NCI-H446 treated with DMSO at 0.1 percent for 48 hours (cell line): ENCODE data around the gene ACO1.
A peak's percentile ranks its signal among the peaks of the same experiment; 100 is the strongest.
"Not testable (repeated sequence)": the region's sequence is repeated elsewhere in the genome, so short reads cannot be mapped to it uniquely, and the experiment has no call there.

ENCODE experiments used
- DNase-seq: peaks from one replicate; lab custom pipeline; 2025; lab: John Stamatoyannopoulos, UW

Gene ACO1

GRCh38 chr9:32384364-32385151, at the start of gene ACO1:
ACO1 (plus strand) TSS chr9:32384643; CDS start chr9:32405507, 20,864 bp downstream.
- peak; percentile 51 for DNase-seq

GRCh38 chr9:32334916-32335895, 49.2 kb upstream of the ACO1 start:
- DNase-seq = peak; percentile 39

- DNase-seq = no peak
These were observed 45.0 kb upstream of the ACO1 start for GRCh38 chr9:32339424-32339823.

GRCh38 chr9:32340361-32340760, 44.1 kb upstream of the ACO1 start:
- no peak for DNase-seq

GRCh38 chr9:32344551-32345182, 39.8 kb upstream of the ACO1 start:
- no peak for DNase-seq

- DNase-seq = no peak
These were observed 39.2 kb upstream of the ACO1 start for GRCh38 chr9:32345243-32345642.

- no peak for DNase-seq
These were observed 36.9 kb upstream of the ACO1 start for GRCh38 chr9:32347571-32347970.

GRCh38 chr9:32348106-32348695, 36.2 kb upstream of the ACO1 start:
- no peak for DNase-seq

GRCh38 chr9:32349013-32349412, 35.4 kb upstream of the ACO1 start:
- DNase-seq = no peak

GRCh38 chr9:32350682-32351081, 33.8 kb upstream of the ACO1 start:
- peak; percentile 6 for DNase-seq

GRCh38 chr9:32351845-32352244, 32.6 kb upstream of the ACO1 start:
- DNase-seq = no peak

- not testable (repeated sequence) for DNase-seq
These were observed 31.0 kb upstream of the ACO1 start for GRCh38 chr9:32353476-32353875.

- no peak for DNase-seq
These were observed 25.0 kb upstream of the ACO1 start for GRCh38 chr9:32359452-32359851.

GRCh38 chr9:32360983-32361673, 23.3 kb upstream of the ACO1 start:
- DNase-seq = no peak

- DNase-seq = no peak
These were observed 13.2 kb upstream of the ACO1 start for GRCh38 chr9:32371279-32371678.

- no peak for DNase-seq
These were observed 12.8 kb upstream of the ACO1 start for GRCh38 chr9:32371679-32372078.

GRCh38 chr9:32376285-32376684, 8.2 kb upstream of the ACO1 start:
- no peak for DNase-seq

GRCh38 chr9:32378496-32378895, 5.9 kb upstream of the ACO1 start:
- peak; percentile 61 for DNase-seq

GRCh38 chr9:32378993-32379729, 5.3 kb upstream of the ACO1 start:
- peak; percentile 62 for DNase-seq

GRCh38 chr9:32380944-32381343, 3.5 kb upstream of the ACO1 start:
- no peak for DNase-seq
